Neural cell (in vitro differentiated cells): ENCODE data around the gene HOXA7. TPM values are rescaled to one million over a fixed set of nuclear protein-coding genes. Genes with fewer than 3 reads are reported as not detected.
A peak's percentile ranks its signal among the peaks of the same experiment; 100 is the strongest.

Source experiments
- H2AFZ ChIP-seq: fragments of 200-600, 300-800 bp; sonication (generic), shearing (Covaris generic); 2 replicates; pipeline ENCODE4 v1.6.0; 2014; ENCODE audit warnings: low read depth, mild to moderate bottlenecking, antibody characterized with exemption, low read length, moderate library complexity
- H3F3A ChIP-seq: fragments of 200-600 bp; shearing (Covaris generic); 2 replicates; pipeline ENCODE4 v1.6.1; 2016; ENCODE audit warnings: mild to moderate bottlenecking, moderate library complexity, mixed read lengths, antibody characterized with exemption, low read length; ENCODE audit not compliant: insufficient read depth, poor library complexity, severe bottlenecking
- H3K27ac ChIP-seq: fragments of 200-600, 300-800 bp; sonication (generic), shearing (Covaris generic); 2 replicates; pipeline ENCODE4 v1.5.1; 2014; ENCODE audit warnings: mild to moderate bottlenecking, low read length, moderate library complexity
- H3K27me3 ChIP-seq: fragments of 300-800, 200-600 bp; sonication (generic), shearing (Covaris generic); 2 replicates; pipeline ENCODE4 v1.6.0; 2014; ENCODE audit warnings: mild to moderate bottlenecking, low read depth, low read length, moderate library complexity; ENCODE audit not compliant: insufficient read depth
- H3K36me3 ChIP-seq: fragments of 300-800, 200-600 bp; sonication (generic), shearing (Covaris generic); 2 replicates; pipeline ENCODE4 v1.5.1; 2014; ENCODE audit warnings: mild to moderate bottlenecking, antibody characterized with exemption, low read length, moderate library complexity; ENCODE audit not compliant: insufficient read depth
- H3K4me2 ChIP-seq: fragments of 300-800, 200-600 bp; sonication (generic), shearing (Covaris generic); 2 replicates; pipeline ENCODE4 v1.6.0; 2014; ENCODE audit warnings: mild to moderate bottlenecking, low read length
- H3K4me3 ChIP-seq: fragments of 300-800, 200-600 bp; sonication (generic), shearing (Covaris generic); 2 replicates; pipeline ENCODE4 v1.5.1; 2014; ENCODE audit warnings: mild to moderate bottlenecking, low read length, moderate library complexity
- H3K79me2 ChIP-seq: fragments of 200-600 bp; shearing (Covaris generic); replicated peaks from 2 replicates; pipeline ENCODE4 v1.6.0; 2014; ENCODE audit warnings: mild to moderate bottlenecking, low read length, moderate library complexity; ENCODE audit not compliant: insufficient read depth
- H3K9ac ChIP-seq: fragments of 300-800, 200-600 bp; sonication (generic), shearing (Covaris generic); 2 replicates; pipeline ENCODE4 v1.6.1; 2016; ENCODE audit warnings: mild to moderate bottlenecking, low read length, mixed read lengths
- H3K9me2 ChIP-seq: fragments of 200-600 bp; shearing (Covaris generic); 2 replicates; pipeline ENCODE4 v1.6.1; 2016; ENCODE audit warnings: mild to moderate bottlenecking, low read length, mixed read lengths; ENCODE audit not compliant: insufficient read depth
- H3K9me3 ChIP-seq: fragments of 200-600, 300-800 bp; sonication (generic), shearing (Covaris generic); 2 replicates; pipeline ENCODE4 v1.6.1; 2016; ENCODE audit warnings: mild to moderate bottlenecking, mixed run types, low read length, moderate library complexity, mixed read lengths
- H4K20me1 ChIP-seq: fragments of 200-600 bp; shearing (Covaris generic); 2 replicates; pipeline ENCODE4 v1.6.1; 2016; ENCODE audit warnings: mild to moderate bottlenecking, mixed run types; ENCODE audit not compliant: insufficient read depth
- CTCF ChIP-seq: fragments of 450-650 bp; IDR thresholded peaks from 2 replicates; pipeline ENCODE4 v1.5.1; 2014; ENCODE audit warnings: antibody characterized with exemption, mild to moderate bottlenecking, moderate library complexity; ENCODE audit not compliant: poor library complexity, severe bottlenecking
- EP300 ChIP-seq: fragments of 450-650 bp; conservative IDR thresholded peaks from 2 replicates; pipeline ENCODE4 v1.6.1; 2014; ENCODE audit warnings: antibody characterized with exemption, mild to moderate bottlenecking, moderate library complexity; ENCODE audit not compliant: poor library complexity, severe bottlenecking
- EZH2 ChIP-seq: fragments of 200-600, 300-800 bp; shearing (Covaris generic), sonication (generic); IDR thresholded peaks from 2 replicates; pipeline ENCODE4 v1.6.1; 2014; ENCODE audit warnings: antibody characterized with exemption, low read length, borderline replicate concordance, mild to moderate bottlenecking; ENCODE audit not compliant: insufficient read depth, poor library complexity, severe bottlenecking
- MXI1 ChIP-seq: fragments of 450-650 bp; conservative IDR thresholded peaks from 2 replicates; pipeline ENCODE4 v1.6.1; 2014; ENCODE audit warnings: antibody characterized with exemption, mild to moderate bottlenecking; ENCODE audit not compliant: poor library complexity, severe bottlenecking
- POLR2AphosphoS5 ChIP-seq: IDR thresholded peaks from 2 replicates; pipeline ENCODE4 v1.6.1; 2012
- RAD21 ChIP-seq: fragments of 450-650 bp; conservative IDR thresholded peaks from 2 replicates; pipeline ENCODE4 v1.6.1; 2014; ENCODE audit warnings: antibody characterized with exemption, mild to moderate bottlenecking, moderate library complexity
- SMC3 ChIP-seq: fragments of 450-650 bp; conservative IDR thresholded peaks from 2 replicates; pipeline ENCODE4 v1.6.1; 2014; ENCODE audit warnings: antibody characterized with exemption, mild to moderate bottlenecking, moderate library complexity; ENCODE audit not compliant: poor library complexity
- TAF1 ChIP-seq: IDR thresholded peaks from 2 replicates; pipeline ENCODE4 v1.6.1; 2012; ENCODE audit warnings: low read depth
- polyA plus RNA-seq: library from polyadenylated mRNA; depleted of rRNA; stranded (reverse); fragments of >200 nt; gene quantifications from 2 replicates; pipeline ENCODE4 v1.2.3, GENCODE V29; 2014
- TF ChIP-seq, protein P1 (sequence below): IDR thresholded peaks from 2 replicates; pipeline ENCODE4 v1.6.1; 2012; ENCODE audit warnings: borderline replicate concordance

Gene HOXA7
- polyA plus RNA-seq, 1 donor from 2014 or later, result not detected

DNA sequence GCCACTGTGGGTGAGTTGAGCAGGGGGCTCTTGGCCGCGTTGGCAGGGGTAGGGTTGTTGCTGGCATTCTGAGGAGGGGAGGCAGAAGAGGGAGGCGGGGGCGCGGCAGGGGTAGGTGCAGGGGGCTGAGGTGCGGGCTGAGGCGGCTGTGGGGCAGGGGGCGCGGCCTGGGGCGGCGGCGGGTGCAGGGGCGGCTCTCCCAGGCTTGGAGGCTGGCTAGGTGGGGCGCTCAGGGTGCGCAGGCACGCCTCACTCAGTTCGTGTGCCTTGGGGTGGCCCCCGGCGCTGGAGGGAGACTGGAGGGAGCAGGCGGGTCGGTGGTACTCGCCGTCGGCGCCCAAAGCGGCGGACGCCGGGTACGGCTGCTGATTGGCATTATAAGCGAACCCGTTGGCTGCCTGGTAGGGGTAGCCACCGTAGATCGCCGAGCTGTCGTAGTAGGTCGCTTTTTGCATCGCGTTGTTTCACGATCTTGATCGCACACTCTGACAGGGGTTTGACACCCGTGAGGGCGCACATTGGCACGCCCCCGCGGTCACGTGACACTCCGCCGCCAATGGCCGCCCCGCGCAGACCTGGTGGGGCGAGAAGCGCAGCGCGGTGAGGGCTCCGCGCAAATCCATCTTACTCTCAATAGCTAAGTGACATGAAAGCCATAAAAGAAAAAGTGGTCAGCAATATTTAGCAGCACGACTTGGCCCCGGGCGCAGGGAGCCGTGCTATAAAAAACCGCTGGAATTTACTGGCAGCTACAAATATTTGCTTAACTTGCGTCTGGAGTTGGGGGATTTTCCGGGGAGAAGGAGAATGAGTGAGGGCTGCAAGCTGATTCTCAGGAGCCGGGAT lies 46.1 kb downstream of the HOXA7 start:
- Histone ChIP-seq H3K27me3 (peaks cover 96% of the 10 kb centered on the region), H3K79me2 (no peaks in the 10 kb centered on the region), H4K20me1 (no peaks in the 10 kb centered on the region), H3K9me2 (no peaks in the 10 kb centered on the region), H3F3A (no peaks in the 10 kb centered on the region), H2AFZ (no peak overlapping the region), H3K4me2 (no peak overlapping the region), H3K9ac (no peak overlapping the region), H3K9me3 (no peaks in the 10 kb centered on the region), H3K27ac (no peak overlapping the region), H3K36me3 (no peaks in the 10 kb centered on the region), H3K4me3 (no peak overlapping the region)
- TF ChIP-seq CTCF, result no peak
- no peak for TF ChIP-seq RAD21
- TF ChIP-seq EZH2, result peak; percentile 13
- no peak for TF ChIP-seq POLR2AphosphoS5
- no peak for TF ChIP-seq SMC3
- TF ChIP-seq TAF1, result no peak

DNA sequence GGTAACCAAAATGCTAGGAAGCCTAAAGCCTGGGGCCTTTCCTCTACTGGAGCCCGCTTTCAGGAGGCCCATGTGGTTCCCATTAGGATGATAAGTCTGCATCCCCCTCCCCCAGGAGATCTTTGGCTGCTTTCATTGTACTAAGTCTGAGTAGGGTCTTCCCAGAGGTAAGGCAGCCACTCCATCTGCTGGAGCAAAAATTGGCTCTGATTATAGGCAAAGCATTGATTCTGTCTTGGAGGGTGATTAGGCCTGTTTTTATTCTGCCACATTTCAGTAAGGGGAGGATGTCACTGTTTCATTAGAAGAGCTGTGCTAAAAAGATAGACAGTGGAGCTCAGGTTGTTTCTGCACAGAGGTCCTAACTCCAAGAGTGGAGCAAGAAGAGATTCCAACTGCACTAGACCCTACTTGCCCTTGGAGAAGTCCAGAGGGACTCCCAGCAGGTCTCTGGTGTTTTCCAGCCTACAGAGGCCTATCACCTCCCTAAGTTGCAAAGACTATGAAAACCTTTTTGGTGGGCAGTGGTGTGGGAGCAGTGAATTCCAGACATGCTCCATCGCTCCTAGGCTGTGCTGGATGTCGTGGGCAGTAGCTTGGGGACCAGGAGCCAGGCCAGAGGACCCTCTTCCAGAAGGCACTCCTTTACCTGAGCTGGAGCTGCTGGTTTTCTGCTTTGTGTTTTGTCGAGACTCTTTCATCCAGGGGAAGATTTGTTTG lies 46.8 kb downstream of the HOXA7 start:
- Histone ChIP-seq H3K36me3 (no peaks in the 10 kb centered on the region), H3K9me3 (no peaks in the 10 kb centered on the region), H3K79me2 (no peaks in the 10 kb centered on the region), H3K4me3 (no peak overlapping the region), H3K4me2 (no peak overlapping the region), H3K27me3 (peaks cover 97% of the 10 kb centered on the region), H3K9me2 (no peaks in the 10 kb centered on the region), H3F3A (no peaks in the 10 kb centered on the region), H2AFZ (no peak overlapping the region), H3K9ac (no peak overlapping the region), H4K20me1 (no peaks in the 10 kb centered on the region), H3K27ac (no peak overlapping the region)
- TF ChIP-seq POLR2AphosphoS5, result no peak
- no peak for TF ChIP-seq MXI1
- no peak for TF ChIP-seq SMC3
- no peak for TF ChIP-seq EZH2
- TF ChIP-seq, protein P1, sequence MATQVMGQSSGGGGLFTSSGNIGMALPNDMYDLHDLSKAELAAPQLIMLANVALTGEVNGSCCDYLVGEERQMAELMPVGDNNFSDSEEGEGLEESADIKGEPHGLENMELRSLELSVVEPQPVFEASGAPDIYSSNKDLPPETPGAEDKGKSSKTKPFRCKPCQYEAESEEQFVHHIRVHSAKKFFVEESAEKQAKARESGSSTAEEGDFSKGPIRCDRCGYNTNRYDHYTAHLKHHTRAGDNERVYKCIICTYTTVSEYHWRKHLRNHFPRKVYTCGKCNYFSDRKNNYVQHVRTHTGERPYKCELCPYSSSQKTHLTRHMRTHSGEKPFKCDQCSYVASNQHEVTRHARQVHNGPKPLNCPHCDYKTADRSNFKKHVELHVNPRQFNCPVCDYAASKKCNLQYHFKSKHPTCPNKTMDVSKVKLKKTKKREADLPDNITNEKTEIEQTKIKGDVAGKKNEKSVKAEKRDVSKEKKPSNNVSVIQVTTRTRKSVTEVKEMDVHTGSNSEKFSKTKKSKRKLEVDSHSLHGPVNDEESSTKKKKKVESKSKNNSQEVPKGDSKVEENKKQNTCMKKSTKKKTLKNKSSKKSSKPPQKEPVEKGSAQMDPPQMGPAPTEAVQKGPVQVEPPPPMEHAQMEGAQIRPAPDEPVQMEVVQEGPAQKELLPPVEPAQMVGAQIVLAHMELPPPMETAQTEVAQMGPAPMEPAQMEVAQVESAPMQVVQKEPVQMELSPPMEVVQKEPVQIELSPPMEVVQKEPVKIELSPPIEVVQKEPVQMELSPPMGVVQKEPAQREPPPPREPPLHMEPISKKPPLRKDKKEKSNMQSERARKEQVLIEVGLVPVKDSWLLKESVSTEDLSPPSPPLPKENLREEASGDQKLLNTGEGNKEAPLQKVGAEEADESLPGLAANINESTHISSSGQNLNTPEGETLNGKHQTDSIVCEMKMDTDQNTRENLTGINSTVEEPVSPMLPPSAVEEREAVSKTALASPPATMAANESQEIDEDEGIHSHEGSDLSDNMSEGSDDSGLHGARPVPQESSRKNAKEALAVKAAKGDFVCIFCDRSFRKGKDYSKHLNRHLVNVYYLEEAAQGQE, result no peak
- no peak for TF ChIP-seq CTCF
- TF ChIP-seq TAF1, result no peak
- no peak for TF ChIP-seq EP300
- TF ChIP-seq RAD21, result no peak
